Measurements from ENCODE around the gene TRPC3. TPM values are rescaled to one million over a fixed set of nuclear protein-coding genes. Genes with fewer than 3 reads are reported as not detected.
"Not testable (repeated sequence)": the region's sequence is repeated elsewhere in the genome, so short reads cannot be mapped to it uniquely, and the experiment has no call there.

TRPC3 gene
- total RNA-seq, 2 donors from 2014 or later = 0.26 TPM; not detected in 1

DNA sequence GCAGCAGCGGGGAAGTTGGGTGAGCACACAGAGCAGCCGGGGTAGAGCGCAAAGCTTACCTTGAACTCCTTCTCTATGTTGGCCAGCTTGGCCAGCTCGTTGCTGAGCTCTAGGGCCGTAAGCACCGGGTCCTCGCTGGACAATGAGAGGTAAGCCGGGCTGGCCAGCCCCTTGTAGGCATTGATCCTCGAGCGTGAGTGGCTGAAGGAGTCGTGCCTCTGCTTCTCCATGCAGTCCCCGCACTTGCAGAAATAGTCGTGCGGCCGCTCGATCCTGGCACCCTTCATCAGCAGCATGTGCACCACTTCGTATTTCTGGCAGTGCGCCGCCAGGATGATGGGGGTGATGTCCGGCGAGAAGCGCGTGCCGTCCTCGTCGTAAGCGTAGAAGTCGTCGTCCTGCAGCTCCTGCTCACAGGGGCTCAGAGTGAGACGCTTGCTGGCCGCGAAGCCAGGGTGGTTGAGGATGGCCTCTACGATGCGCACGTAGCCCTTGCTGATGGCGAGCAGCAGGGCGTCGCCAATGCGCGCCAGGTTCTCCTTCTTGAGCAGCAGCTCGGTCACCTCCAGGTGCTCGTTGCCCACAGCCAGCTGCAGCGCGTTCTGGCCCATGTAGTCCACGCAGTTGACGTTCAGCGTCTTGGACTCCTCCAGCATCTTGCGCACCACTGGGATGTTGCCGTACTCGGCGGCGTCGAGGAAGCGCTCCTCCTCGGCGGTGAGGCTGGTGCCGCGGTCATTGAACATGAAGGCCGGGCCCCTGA lies 19.5 kb downstream of the TRPC3 start:
- intact Hi-C loops (cut with DNase I) = no loop called here
- Histone ChIP-seq H3K4me3 (no peak overlapping the region), H3K4me1 (no peaks in the 10 kb centered on the region), H3K27ac (no peak overlapping the region), H3K9me3 (no peaks in the 10 kb centered on the region), H3K27me3 (peaks cover 0 to 6% of the 10 kb centered on the region in 2 donors), H3K36me3 (replicated peaks in 1 of 2; ENCODE audit: insufficient read depth in 1 of 2, low read depth in 2 of 2) (no peaks in the 10 kb centered on the region)
- TF ChIP-seq, protein P1, sequence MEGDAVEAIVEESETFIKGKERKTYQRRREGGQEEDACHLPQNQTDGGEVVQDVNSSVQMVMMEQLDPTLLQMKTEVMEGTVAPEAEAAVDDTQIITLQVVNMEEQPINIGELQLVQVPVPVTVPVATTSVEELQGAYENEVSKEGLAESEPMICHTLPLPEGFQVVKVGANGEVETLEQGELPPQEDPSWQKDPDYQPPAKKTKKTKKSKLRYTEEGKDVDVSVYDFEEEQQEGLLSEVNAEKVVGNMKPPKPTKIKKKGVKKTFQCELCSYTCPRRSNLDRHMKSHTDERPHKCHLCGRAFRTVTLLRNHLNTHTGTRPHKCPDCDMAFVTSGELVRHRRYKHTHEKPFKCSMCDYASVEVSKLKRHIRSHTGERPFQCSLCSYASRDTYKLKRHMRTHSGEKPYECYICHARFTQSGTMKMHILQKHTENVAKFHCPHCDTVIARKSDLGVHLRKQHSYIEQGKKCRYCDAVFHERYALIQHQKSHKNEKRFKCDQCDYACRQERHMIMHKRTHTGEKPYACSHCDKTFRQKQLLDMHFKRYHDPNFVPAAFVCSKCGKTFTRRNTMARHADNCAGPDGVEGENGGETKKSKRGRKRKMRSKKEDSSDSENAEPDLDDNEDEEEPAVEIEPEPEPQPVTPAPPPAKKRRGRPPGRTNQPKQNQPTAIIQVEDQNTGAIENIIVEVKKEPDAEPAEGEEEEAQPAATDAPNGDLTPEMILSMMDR (IDR thresholded peaks at IDR 0.05) = no peak
- TF ChIP-seq POLR2A (IDR thresholded peaks at IDR 0.05) = no peak
- DNase-seq (no peak), ATAC-seq (no peak)
- 47 to 69% methylated on average over 51 to 59 of the region's 59 CpGs for WGBS, 2 donors

DNA sequence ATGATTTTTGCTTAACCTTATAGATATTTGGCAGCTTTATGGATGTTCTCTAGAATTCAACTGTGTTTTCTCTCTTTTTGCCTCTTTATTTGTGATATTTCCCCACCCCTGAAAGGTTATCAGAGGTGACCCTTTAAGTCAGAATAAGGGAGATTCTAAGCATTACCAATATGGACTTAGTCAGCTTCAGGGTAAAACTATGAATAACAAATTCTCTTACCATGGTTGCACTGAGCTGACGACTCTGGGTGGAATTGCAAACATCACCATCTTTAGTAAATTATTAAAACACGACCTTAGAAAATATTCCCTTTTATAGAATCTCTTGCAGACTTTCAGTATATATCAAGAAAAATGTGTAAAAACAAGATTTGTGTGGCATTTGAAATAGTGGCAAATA lies 21.6 kb downstream of the TRPC3 start:
- intact Hi-C loops (cut with DNase I) = no loop called here
- ATAC-seq (no peak), DNase-seq (no peak)
- Histone ChIP-seq H3K9me3 (no peaks in the 10 kb centered on the region), H3K36me3 (replicated peaks in 1 of 2; ENCODE audit: insufficient read depth in 1 of 2, low read depth in 2 of 2) (no peaks in the 10 kb centered on the region), H3K27ac (no peak overlapping the region), H3K4me3 (no peak overlapping the region), H3K4me1 (no peaks in the 10 kb centered on the region), H3K27me3 (peaks cover 0 to 6% of the 10 kb centered on the region in 2 donors)
- 18 to 32% methylated on average over 2 of the region's 2 CpGs for whole genome bisulfite sequencing, 2 donors
- no peak for TF ChIP-seq POLR2A (IDR thresholded peaks at IDR 0.05)
- TF ChIP-seq, protein P1 (IDR thresholded peaks at IDR 0.05) = no peak

GRCh38 chr4:121927948-121928347 lies 23.9 kb downstream of the TRPC3 start:
- intact Hi-C loops (cut with DNase I) = no loop called here
- no peaks in the 10 kb centered on the region for H3K36me3 ChIP-seq (replicated peaks in 1 of 2; ENCODE audit: insufficient read depth in 1 of 2, low read depth in 2 of 2)
- no peak for TF ChIP-seq POLR2A (IDR thresholded peaks at IDR 0.05)
- TF ChIP-seq, protein P1 (IDR thresholded peaks at IDR 0.05) = no peak
- H3K27ac ChIP-seq = no peak overlapping the region
- H3K27me3 ChIP-seq = peaks cover 0 to 6% of the 10 kb centered on the region in 2 donors
- no peaks in the 10 kb centered on the region for H3K9me3 ChIP-seq
- H3K4me3 ChIP-seq = no peak overlapping the region
- H3K4me1 ChIP-seq = no peaks in the 10 kb centered on the region
- 59 to 72% methylated on average over 1 of the region's 1 CpG for whole genome bisulfite sequencing, 2 donors
- DNase-seq (no peak), ATAC-seq (no peak)

DNA sequence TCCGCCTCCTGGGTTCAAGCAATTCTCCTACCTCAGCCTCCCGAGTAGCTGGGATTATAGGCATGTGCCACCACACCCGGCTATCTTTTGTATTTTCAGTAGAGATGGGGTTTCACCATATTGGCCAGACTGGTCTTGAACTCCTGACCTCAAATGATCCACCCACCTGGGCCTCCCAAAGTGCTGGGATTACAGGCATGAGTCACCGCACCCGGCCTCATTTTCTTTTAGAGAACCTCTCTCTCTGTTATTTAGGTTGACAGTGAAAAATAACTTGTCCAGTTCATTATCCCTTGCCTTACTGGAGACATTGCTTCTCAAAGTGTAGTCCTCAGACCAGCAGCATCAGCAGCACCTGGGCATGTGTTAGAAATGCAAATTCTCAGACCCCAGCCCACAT lies 25.4 kb downstream of the TRPC3 start:
- WGBS, 2 donors = 86 to 88% methylated on average over 5 of the region's 5 CpGs
- ATAC-seq, H3K4me1 ChIP-seq: not testable (repeated sequence)

DNA sequence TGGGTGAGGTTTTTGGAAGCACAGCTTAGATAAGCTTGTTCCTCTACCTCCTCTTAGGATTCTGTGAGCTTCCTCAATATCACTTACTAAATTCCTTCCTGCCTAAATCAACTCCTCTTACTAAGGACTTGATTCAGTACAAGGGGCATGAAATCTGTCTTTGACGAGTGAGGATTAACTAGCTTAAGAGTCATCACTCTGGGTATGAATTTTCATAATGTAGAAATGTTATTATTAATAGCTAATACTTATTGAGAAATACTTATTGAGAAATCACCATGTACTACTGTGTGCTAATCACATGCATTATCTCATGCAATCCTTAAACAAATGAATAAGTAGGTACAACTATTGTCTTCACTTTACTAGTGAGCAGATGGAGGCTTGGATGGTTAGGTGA lies 28.6 kb downstream of the TRPC3 start:
- no peaks in the 10 kb centered on the region for H3K9me3 ChIP-seq
- H3K27me3 ChIP-seq = no peaks in the 10 kb centered on the region
- no peak for DNase-seq
- H3K36me3 ChIP-seq (replicated peaks in 1 of 2; ENCODE audit: insufficient read depth in 1 of 2, low read depth in 2 of 2) = no peaks in the 10 kb centered on the region
- TF ChIP-seq, protein P1 (IDR thresholded peaks at IDR 0.05) = no peak
- TF ChIP-seq POLR2A (IDR thresholded peaks at IDR 0.05) = no peak
- no peak overlapping the region for H3K4me3 ChIP-seq
- no peaks in the 10 kb centered on the region for H3K4me1 ChIP-seq
- 77 to 80% methylated on average over 1 of the region's 1 CpG for WGBS, 2 donors
- intact Hi-C loops (cut with DNase I) = no loop called here
- ATAC-seq = no peak
- H3K27ac ChIP-seq = no peak overlapping the region

More for the DNA sequence above, 25.4 kb downstream of the TRPC3 start:
- H3K9me3 ChIP-seq; H3K27me3 ChIP-seq; H3K4me3 ChIP-seq; H3K36me3 ChIP-seq (replicated peaks in 1 of 2; ENCODE audit: insufficient read depth in 1 of 2, low read depth in 2 of 2); H3K27ac ChIP-seq; DNase-seq; intact Hi-C loops (cut with DNase I): not testable (repeated sequence)
